Measurements from ENCODE around the gene RPRD1B.
"Not testable (repeated sequence)": the region's sequence is repeated elsewhere in the genome, so short reads cannot be mapped to it uniquely, and the experiment has no call there.

Gene RPRD1B

GRCh38 chr20:38075161-38075998 lies 41.8 kb downstream of the RPRD1B start:
- DNase-seq (ENCODE audit: low read depth), result no peak

GRCh38 chr20:38076548-38076947 lies 43.0 kb downstream of the RPRD1B start:
- no peak for DNase-seq (ENCODE audit: low read depth)

- no peak for DNase-seq (ENCODE audit: low read depth)
Observed at GRCh38 chr20:38078084-38078483, 44.5 kb downstream of the RPRD1B start.

DNA sequence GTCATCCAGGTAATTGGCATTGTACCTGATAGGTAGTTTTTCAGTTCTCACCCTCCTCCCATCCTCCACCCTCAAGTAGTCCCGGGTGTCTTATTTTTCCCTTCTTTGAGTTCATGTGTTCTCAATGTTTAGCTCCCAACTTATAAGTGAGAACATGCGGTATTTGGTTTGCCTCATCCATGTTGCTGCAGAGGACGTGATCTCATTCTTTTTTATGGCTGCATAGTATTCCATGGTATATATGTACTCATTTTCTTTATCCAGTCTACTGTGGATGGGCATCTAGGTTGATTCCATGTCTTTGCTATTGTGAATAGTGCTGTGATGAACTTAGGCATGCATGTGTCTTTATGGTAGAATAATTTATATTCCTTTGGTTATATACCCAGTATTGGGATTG lies 45.8 kb downstream of the RPRD1B start:
- DNase-seq (ENCODE audit: low read depth), result no peak

DNA sequence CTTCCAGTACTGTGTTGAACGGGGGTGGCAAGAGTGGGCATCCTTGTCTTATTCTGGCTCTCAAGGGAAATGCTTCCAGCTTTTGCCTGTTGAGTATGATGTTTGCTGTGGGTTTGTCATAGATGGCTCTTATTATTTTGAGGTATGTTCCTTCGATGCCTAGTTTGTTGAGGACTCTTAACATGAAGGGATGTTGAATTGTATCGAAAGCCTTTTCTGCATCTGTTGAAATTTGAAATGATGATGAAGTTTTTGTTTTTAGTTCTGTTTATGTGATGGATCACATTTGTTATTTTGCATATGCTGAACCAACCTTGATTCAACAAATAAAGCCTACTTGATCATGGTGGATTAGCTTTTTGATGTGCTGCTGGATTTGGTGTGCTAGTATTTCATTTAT lies 48.0 kb downstream of the RPRD1B start:
- no peak for DNase-seq (ENCODE audit: low read depth)

DNA sequence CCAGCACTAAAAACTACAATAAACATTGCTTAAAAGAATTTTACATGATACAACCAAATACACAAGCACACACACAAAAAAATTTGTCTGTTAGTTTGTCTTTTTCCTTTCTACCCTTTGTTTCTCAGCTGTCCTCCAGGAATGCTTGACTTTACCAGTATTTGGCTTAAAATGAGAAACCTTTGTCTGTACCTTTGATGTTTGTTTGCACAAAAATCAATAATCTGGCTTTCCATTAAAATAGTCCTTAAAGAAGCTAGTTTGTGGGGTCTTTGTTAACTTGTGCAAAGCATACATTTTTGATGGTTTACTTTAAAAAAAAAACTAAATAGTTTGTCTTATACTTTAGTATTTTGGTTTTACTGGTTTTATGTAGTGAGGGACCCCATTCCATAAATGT lies 49.3 kb downstream of the RPRD1B start:
- DNase-seq (ENCODE audit: low read depth), result no peak

GRCh38 chr20:38083338-38084048 lies 49.9 kb downstream of the RPRD1B start:
- DNase-seq (ENCODE audit: low read depth), result no peak

- DNase-seq (ENCODE audit: low read depth), result peak; percentile 79
Observed at GRCh38 chr20:38084425-38084951, 50.9 kb downstream of the RPRD1B start.

DNA sequence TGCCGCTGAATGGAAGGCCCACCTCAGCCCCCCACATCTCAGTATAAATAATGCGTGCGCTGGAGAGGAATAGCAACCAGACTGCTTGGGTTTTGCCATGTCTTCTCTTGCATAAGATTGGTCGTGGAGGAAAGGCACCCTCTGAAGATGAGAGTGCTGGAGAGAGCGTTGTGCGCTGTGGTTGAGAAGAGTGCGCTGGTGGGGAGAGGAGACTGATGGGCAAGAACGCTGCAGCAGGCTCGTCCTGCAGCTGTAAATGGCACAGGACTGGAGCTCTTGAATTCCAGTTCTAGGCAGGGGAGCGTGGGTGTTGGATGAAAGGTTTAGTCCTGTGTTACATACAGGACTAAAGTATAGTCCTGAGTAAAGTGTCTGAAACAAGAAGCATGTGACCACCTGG lies 51.5 kb downstream of the RPRD1B start:
- no peak for DNase-seq (ENCODE audit: low read depth)

DNA sequence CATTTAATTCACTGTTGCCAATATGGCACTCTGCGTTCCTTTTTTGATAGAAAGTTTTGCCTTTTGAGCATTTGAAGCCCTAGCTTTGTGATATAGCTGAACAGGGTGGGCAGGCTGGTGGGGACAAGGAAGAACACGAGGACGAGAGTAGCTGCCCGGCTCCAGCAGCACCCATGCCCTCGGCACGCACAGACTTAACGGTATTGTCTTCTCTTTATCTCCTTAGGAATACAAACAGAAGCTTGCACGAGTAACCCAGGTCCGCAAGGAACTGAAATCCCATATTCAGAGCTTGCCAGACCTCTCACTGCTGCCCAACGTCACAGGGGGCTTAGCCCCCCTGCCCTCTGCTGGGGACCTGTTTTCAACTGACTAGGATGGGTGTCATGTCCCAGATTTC lies 56.0 kb downstream of the RPRD1B start:
- DNase-seq (ENCODE audit: low read depth), result no peak

GRCh38 chr20:38090061-38090460 lies 56.5 kb downstream of the RPRD1B start:
- DNase-seq (ENCODE audit: low read depth), result no peak

- DNase-seq (ENCODE audit: low read depth), result no peak
Observed at GRCh38 chr20:38091441-38092216, 58.1 kb downstream of the RPRD1B start.

- DNase-seq (ENCODE audit: low read depth), result no peak
Observed at GRCh38 chr20:38092260-38092857, 58.8 kb downstream of the RPRD1B start.

- DNase-seq (ENCODE audit: low read depth), result no peak
Observed at GRCh38 chr20:38092915-38093314, 59.4 kb downstream of the RPRD1B start.

DNA sequence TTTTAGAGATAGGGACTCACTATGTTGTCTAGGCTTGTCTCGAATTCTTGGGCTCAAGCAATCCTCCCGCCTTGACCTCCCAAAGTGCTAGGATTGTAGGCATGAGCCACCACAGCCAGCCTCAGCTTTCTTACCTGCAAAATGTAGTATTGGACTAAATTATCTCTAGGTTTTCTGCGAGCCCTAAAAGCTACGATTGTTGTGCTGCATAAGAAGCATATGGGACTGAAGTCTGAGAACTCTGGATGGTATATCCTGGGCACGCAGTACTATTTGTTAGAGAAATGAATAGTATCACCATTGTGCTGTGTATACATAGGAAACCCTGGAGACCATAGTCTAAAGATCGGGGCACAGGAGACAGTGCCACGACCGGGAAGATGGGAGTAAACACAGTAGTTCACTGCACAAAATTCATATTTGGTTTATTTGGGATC lies 60.1 kb downstream of the RPRD1B start:
- no peak for DNase-seq (ENCODE audit: low read depth)

DNA sequence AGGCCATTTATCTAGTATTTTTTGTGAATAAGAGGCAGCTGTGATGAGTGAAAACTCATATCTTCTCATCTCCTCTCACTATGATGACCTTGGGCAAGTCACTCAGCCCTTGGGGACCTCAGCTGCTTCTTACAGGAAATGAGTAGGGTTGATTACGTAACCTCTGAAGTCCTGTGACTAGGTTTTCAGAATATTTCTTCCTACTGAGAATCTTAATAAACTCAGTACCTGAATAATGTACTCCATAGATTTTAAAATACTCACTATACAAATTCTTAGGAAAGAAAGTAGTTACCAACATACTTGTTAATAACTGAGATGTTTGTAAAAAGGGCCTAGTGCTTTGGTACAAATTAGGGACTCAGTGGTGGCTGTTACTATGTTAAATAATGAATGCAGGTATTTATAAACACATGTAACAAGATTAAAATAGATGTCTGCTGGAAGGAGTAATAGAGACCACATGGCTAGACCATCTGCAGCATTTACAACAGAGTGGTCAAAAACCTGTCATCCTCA lies 60.9 kb downstream of the RPRD1B start:
- peak; percentile 55 for DNase-seq (ENCODE audit: low read depth)

DNA sequence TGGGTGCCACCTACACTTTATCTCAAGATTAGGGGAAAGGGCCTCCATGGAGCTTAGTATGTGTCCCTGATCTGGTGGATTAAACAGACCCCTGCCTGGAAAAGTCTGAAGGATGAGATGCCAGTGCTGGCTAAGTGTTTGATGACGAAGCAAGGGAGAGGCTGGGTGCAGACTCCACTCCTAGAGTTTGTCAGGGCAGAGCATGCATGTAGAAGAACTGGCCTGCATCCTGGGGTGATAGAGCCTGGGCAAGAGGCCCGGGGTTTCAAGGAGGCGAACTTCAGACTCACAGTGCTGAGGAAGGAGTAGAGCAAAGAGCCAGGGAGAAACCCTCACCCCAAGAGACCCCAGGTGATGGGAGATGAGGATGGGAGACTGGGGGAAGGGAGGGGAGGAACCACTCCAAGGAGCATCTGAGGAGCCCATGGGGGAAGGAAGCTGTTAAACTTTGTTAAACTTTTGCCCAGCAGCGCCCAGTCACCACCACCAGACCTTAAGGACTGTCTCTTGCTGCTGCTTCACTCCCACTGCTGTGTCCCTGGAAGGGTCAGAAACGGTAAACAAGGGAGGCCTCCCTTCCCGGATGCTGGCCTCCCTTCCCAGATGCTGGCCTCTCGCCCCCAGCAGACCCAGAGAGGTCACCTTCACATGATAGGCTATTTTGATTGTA lies 61.6 kb downstream of the RPRD1B start:
- no peak for DNase-seq (ENCODE audit: low read depth)

GRCh38 chr20:38098952-38099351 lies 65.4 kb downstream of the RPRD1B start:
- no peak for DNase-seq (ENCODE audit: low read depth)

DNA sequence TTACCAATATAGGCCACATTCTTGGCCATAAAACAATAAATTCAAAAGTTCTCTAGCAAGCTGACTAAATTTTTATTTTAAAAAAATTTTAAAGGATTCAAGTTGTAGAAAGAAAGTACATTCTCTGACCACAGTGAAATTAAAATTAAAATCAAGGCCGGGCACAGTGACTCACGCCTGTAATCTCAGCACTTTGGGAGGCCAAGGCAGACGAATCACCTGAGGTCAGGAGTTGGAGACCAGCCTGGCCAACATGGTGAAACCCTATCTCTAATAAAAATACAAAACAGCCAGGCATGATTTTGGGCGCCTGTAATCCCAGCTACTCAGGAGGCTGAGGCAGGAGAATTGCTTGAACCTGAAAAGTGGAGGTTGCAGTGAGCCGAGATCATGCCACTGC lies 68.7 kb downstream of the RPRD1B start:
- not testable (repeated sequence) for DNase-seq (ENCODE audit: low read depth)

DNA sequence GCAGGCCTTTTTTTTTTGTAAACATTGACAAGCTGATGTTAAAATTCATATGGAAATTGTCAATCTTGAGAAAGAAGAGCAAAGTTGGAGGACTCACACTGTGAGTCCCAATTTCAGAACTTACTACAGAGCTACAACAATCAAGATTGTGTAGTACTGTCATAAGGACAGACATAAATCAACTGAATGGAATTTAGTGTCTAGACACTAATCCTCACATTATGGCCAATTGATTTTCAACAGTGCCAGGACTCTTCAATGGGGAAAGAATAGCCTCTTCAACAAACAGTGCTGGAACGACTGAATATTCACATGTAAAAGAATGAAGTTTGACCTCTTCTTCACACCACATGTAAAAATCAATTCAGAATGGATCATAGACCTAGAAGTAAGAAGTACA lies 70.7 kb downstream of the RPRD1B start:
- DNase-seq (ENCODE audit: low read depth), result no peak

DNA sequence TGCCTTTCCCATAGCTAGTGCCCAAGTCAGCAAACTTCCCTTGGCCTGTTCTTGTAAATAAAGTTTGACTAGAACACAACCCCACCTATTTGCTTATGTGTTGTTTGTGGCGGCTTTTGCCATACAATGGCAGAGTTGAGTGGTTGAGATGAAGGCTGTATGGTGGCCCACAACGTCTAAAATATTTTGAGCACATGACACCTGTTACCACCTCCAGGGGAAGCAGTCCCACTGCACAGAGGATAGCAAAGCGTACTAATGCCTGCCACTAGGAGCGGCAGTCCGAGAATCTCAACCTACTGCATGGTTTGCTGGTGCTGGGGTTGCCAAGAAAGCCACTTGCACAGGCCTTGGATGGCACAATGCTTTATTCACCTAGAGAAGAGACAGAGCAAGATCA lies 72.9 kb downstream of the RPRD1B start:
- no peak for DNase-seq (ENCODE audit: low read depth)
